BJ (cell line): ENCODE data around the gene HRH2. TPM values are rescaled to one million over a fixed set of nuclear protein-coding genes. Genes with fewer than 3 reads are reported as not detected.
"Not testable (repeated sequence)": the region's sequence is repeated elsewhere in the genome, so short reads cannot be mapped to it uniquely, and the experiment has no call there.

Experiments used
- CTCF ChIA-PET: fragments of 350-600 bp; formaldehyde crosslinking; extraction: SDS; loops from one replicate; lab custom pipeline; 2021; ENCODE audit warnings: antibody characterized with exemption, inconsistent platforms; lab: Yijun Ruan, JAX
- POLR2A ChIA-PET: fragments of 300-600 bp; sonication (Branson Sonifier 250); formaldehyde crosslinking; extraction: SDS; loops from one replicate; lab custom pipeline; 2021; ENCODE audit warnings: antibody characterized with exemption; lab: Charles Lee
- DNase-seq: peaks from one replicate; pipeline ENCODE4 v3.0.0-alpha.2; 2011; ENCODE audit warnings: low read depth
- H3K27me3 ChIP-seq: 2 replicates; pipeline ENCODE4 v1.6.0; 2011; ENCODE audit warnings: low read length; ENCODE audit not compliant: control insufficient read depth, insufficient read depth
- H3K36me3 ChIP-seq: 2 replicates; pipeline ENCODE4 v1.5.1; 2011; ENCODE audit warnings: low read length; ENCODE audit not compliant: control insufficient read depth, insufficient read depth
- H3K4me3 ChIP-seq: 2 replicates; pipeline ENCODE4 v1.5.1; 2011; ENCODE audit warnings: low read depth, mild to moderate bottlenecking, control low read depth, low read length
- CTCF ChIP-seq: IDR thresholded peaks from 2 replicates; pipeline ENCODE4 v1.5.1; 2011; ENCODE audit warnings: low read depth, mild to moderate bottlenecking, control low read depth, inconsistent platforms, low read length, moderate library complexity; ENCODE audit not compliant: insufficient read depth
- polyA plus RNA-seq: library from polyadenylated mRNA; depleted of rRNA; stranded (reverse); fragments of >200 nt; gene quantifications from 2 replicates; pipeline ENCODE4 v1.2.3, GENCODE V29; 2011

Gene HRH2
- polyA plus RNA-seq, 1 experiment: not detected

DNA sequence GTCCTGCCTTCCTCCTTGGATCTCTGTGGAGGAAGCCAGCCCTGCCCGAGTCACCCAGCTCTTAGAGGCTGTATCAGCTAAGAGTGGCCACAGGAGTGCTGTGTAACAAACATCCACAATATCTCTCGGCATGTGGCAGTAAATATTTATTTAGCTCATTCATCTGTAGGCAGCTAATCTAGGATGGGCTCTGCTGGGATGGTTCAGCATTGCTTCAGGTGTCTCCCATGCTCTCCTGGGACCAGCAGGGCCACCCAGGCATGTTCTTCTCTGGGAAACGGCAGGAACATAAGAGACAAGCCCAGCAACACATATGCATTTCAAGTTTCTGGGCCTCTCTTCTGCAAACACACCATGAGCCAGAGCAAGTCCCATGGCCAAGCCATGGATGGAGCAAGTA, 56.1 kb downstream of the HRH2 start:
- TF ChIP-seq CTCF: no peak
- POLR2A ChIA-PET: no interaction called here
- no peaks in the 10 kb centered on the region for H3K27me3 ChIP-seq
- H3K4me3 ChIP-seq: no peak overlapping the region
- CTCF ChIA-PET: no interaction called here
- H3K36me3 ChIP-seq: no peaks in the 10 kb centered on the region
- no peak for DNase-seq

DNA sequence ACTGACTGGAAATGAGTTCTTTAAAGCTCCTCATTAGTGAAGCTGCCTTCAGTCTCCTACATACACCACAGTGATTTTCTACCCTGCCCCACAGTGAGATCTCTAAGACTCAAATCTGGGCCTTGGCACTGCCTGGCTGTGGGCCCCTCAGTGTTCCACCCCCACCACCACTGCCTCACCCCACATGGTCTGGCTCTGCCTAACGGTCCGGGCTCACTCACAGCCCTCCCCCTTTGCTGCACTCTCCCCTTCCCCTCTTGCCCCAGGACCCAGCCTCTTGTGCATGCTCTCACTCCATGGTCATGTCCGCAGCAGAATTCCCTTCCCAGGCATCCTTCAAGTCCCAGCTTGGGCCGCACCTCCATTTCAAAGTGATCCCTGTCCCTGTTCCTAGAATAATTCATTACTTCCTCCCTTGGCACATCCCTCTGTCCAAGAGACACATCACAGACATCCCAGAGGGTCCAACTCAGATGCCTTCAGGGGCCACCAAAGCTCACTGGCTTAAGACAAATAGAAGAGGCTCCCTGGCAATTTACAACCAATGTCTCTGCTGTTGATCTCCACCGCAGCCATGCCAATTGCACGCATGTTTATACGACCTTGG, 56.7 kb downstream of the HRH2 start:
- TF ChIP-seq CTCF: no peak
- no peak for DNase-seq
- Histone ChIP-seq H3K4me3 (no peak overlapping the region), H3K27me3 (no peaks in the 10 kb centered on the region), H3K36me3 (no peaks in the 10 kb centered on the region)
- ChIA-PET CTCF (no interaction called here), POLR2A (no interaction called here)

- ChIA-PET CTCF (no interaction called here), POLR2A (no interaction called here)
Observed at GRCh38 chr5:175715627-175716522, 58.0 kb downstream of the HRH2 start.

DNA sequence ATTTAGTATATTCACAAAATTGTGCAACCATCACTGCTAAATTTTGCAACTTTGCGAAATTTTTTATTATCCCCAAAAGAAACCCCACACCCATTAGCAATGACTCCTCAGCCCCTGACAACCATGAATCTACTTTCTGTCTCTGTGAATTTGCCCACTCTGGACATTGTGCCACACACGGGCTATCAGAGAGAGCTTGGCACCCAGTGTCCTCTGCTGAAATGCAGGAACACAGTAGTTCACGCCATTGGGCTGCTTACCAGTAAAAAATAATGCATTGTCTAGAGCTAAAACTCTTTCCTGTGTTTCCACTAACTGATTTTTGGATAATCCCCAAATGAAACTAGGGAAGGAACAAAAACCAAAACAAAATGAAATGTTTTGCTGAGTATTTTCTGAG, 60.0 kb downstream of the HRH2 start:
- CTCF ChIA-PET: interaction anchor here (1.2 to 2.7 kb wide), 3 partner anchors 10 to 184 kb away, joined by 3 to 11 read pairs (median 10); no protein-coding TSS in a partner anchor
- Histone ChIP-seq H3K27me3 (no peaks in the 10 kb centered on the region), H3K36me3 (no peaks in the 10 kb centered on the region), H3K4me3 (no peak overlapping the region)
- TF ChIP-seq CTCF: no peak
- no peak for DNase-seq
- POLR2A ChIA-PET: no interaction called here

More at GRCh38 chr5:175715627-175716522, 58.0 kb downstream of the HRH2 start:
- no peak for TF ChIP-seq CTCF
- Histone ChIP-seq H3K27me3 (no peaks in the 10 kb centered on the region), H3K36me3 (no peaks in the 10 kb centered on the region), H3K4me3 (no peak overlapping the region)
- no peak for DNase-seq

DNA sequence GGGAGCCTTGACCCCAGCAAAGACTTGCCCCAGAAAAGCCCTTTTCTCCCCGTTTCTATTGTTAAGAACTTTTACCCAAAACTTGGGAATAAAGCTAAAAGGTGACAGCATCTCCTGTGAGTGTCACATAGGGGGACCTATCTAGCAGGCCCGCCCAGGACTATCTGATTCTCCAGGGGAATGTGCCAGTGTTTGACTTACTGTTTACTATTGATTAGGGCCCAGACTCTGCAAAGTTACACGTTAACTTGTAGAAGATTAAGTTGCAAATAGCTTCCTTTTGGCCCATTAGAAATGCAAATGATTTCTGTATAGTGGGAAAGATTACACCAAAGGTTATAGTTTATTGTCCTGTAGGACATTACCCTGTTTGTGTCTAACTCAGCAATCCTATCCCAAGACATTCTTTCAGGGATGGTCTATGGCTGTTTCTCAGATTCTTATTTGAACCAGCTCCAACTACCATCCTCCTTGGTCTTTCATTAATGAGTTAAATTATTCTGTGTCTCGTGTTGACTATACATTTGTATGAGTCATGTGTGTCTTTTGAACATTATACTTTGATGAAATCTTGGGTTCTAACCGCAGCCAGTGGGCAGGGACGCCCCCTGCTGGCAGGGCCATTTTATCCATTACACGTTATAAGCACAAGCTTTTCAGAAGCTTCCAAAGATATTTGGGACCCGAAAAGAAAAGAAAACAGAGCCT, 60.7 kb downstream of the HRH2 start:
- no peak for DNase-seq
- no peaks in the 10 kb centered on the region for H3K36me3 ChIP-seq
- no peak overlapping the region for H3K4me3 ChIP-seq
- CTCF ChIA-PET: interaction anchor here (1.2 to 2.7 kb wide), 3 partner anchors 10 to 184 kb away, joined by 3 to 11 read pairs (median 10); no protein-coding TSS in a partner anchor
- POLR2A ChIA-PET: no interaction called here
- H3K27me3 ChIP-seq: no peaks in the 10 kb centered on the region
- peak; percentile 25; the same call in 1 of the 2 replicates for TF ChIP-seq CTCF

GRCh38 chr5:175719109-175719432, 61.2 kb downstream of the HRH2 start:
- DNase-seq, POLR2A ChIA-PET, H3K27me3 ChIP-seq, H3K4me3 ChIP-seq, H3K36me3 ChIP-seq: not testable (repeated sequence)
- CTCF ChIA-PET: interaction anchor here (0.6 to 2.7 kb wide), 4 partner anchors 9 to 185 kb away, joined by 3 to 11 read pairs (median 8); no protein-coding TSS in a partner anchor
